ENCODE measurements around the gene NQO1.
A peak's percentile ranks its signal among the peaks of the same experiment; 100 is the strongest.

Gene NQO1

DNA sequence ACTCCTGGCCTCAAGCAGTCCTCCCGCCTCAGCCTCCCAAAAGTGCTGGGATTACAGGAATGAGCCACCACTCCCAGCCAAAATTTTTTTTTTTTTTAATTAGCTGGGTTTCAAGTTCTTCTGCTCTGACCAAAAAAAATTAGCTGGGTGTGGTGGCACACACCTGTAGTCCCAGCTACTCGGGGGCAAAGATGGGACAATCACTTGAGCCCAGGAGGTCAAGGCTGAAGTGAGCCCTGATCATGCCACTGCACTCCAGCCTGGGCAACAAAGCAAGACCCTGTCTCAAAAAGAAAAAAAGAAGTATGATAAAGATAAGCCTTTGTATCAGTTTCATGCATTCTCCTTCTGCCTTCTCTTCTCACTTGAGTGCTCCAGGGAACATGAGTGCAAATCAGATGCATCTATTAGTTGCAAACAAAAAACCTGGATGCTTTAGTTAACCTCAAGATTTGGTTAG, 1.9 kb downstream of the NQO1 start:
- H3K27ac Mint-ChIP-seq, result no peak overlapping the region
- H3K9me3 Mint-ChIP-seq, result no peaks in the 10 kb centered on the region
- no peaks in the 10 kb centered on the region for H3K36me3 Mint-ChIP-seq (ENCODE audit: low read depth)
- H3K27me3 Mint-ChIP-seq, result no peaks in the 10 kb centered on the region
- no peak overlapping the region for H3K4me3 Mint-ChIP-seq
- peaks cover 22% of the 10 kb centered on the region for H3K4me1 Mint-ChIP-seq (ENCODE audit: low read depth)

DNA sequence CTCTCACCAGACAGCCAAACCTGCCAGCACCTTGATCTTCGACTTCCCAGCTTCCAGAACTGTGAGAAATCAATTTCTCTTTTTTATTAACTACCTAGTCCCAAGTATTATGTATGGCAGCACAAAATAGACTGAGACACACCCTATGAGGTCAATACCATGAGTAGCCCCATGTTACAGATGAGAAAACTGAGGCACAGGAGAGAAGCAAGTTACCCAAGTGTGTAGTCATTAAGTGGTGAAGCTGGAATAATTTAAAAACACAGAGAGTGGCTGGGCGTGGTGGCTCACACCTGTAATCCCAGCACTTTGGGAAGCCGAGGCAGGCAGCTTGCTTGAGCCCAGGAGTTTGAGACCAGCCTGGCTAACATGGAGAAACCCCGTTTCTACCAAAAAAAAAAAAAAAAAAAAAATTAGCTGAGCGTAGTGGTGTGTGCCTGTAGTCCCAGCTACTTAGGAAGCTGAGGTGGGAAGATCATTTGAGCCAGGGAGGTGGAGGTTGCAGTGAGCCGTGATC, 4.9 kb downstream of the NQO1 start:
- Mint-ChIP-seq H3K4me1 (ENCODE audit: low read depth) (peaks cover 14% of the 10 kb centered on the region), H3K9me3 (no peaks in the 10 kb centered on the region), H3K27me3 (no peaks in the 10 kb centered on the region), H3K4me3 (no peak overlapping the region), H3K27ac (no peak overlapping the region), H3K36me3 (ENCODE audit: low read depth) (peaks cover 5% of the 10 kb centered on the region)

DNA sequence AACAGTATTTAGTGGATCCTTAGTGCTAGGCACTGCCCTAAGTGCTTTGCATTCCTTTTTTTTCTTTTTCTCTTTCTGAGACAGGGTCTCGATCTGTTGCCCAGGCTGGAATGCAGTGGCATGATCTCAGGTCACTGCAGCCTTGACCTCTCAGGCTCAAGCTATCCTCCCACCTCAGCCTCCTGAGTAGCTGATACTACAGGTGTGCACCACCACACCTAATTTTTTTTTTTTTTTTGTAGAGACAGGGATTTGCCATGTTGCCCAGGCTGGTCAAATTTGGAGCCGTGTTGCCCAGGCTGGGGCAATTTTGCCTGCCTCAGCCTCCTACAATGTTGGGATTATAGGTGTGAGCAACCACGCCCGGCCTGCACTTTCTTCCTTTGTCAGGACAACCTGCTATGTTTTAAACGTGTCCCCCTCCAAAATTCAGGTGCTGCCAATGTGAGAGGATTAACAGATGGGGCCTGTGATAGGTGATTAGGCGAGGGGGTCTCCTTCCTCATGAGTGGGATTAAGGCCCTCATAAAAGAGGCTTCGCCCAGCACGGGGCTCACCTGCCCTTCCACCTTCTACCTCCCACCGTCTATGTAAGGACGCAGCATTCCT, 5.4 kb downstream of the NQO1 start:
- Mint-ChIP-seq H3K4me1 (ENCODE audit: low read depth) (peaks cover 8% of the 10 kb centered on the region), H3K27me3 (no peaks in the 10 kb centered on the region), H3K27ac (no peak overlapping the region)

DNA sequence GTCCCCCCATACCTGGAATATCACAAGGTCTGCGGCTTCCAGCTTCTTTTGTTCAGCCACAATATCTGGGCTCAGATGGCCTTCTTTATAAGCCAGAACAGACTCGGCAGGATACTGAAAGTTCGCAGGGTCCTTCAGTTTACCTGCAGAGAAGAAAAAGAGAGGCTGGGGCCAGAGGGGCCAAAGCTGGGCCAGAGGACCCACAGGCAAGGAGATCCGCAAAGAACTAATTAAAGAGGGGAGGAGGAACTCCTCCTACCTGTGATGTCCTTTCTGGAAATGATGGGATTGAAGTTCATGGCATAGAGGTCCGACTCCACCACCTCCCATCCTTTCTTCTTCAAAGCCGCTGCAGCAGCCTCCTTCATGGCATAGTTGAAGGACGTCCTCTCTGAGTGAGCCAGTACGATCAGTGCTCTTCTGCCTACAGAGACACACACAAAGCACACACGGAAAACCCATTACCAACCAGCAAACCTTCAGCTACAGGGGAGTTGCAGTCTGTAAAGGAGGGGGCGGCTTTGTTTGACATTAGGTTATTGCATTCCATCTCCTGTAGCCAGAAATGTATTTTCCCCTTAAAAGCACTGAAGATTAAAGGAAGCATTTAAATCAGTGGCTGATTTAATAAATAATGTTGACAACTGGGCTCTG, 8.1 kb downstream of the NQO1 start:
- no peaks in the 10 kb centered on the region for H3K9me3 Mint-ChIP-seq
- no peak overlapping the region for H3K27ac Mint-ChIP-seq
- peaks cover 5% of the 10 kb centered on the region for H3K36me3 Mint-ChIP-seq (ENCODE audit: low read depth)
- no peak overlapping the region for H3K4me3 Mint-ChIP-seq
- no peaks in the 10 kb centered on the region for H3K27me3 Mint-ChIP-seq
- no peaks in the 10 kb centered on the region for H3K4me1 Mint-ChIP-seq (ENCODE audit: low read depth)

More for the DNA sequence above, 5.4 kb downstream of the NQO1 start:
- no peak overlapping the region for H3K4me3 Mint-ChIP-seq
- no peaks in the 10 kb centered on the region for H3K9me3 Mint-ChIP-seq
- H3K36me3 Mint-ChIP-seq (ENCODE audit: low read depth), result peaks cover 5% of the 10 kb centered on the region

DNA sequence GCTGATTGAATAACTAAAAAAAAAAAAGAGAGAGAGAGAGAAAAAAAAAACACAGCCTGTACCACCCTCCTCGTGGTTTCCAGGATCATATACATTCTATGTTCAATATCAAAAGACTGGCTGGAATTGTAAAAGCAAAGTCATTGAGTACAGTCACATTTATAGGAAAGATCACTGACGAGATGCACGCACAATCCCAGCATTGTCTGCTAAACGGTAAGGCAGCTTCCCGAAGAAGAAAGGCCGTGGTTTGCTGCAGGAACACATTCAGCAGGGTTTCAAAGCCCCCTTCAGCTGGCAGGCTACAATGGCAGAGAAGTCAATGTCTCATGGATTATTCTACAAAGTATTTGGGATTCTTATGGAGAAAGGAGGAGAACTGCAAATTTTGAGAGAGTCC, 9.3 kb downstream of the NQO1 start:
- no peak overlapping the region for H3K4me3 Mint-ChIP-seq
- no peaks in the 10 kb centered on the region for H3K27me3 Mint-ChIP-seq
- H3K4me1 Mint-ChIP-seq (ENCODE audit: low read depth), result no peaks in the 10 kb centered on the region
- H3K36me3 Mint-ChIP-seq (ENCODE audit: low read depth), result peaks cover 5% of the 10 kb centered on the region
- no peak overlapping the region for H3K27ac Mint-ChIP-seq
- no peaks in the 10 kb centered on the region for H3K9me3 Mint-ChIP-seq

DNA sequence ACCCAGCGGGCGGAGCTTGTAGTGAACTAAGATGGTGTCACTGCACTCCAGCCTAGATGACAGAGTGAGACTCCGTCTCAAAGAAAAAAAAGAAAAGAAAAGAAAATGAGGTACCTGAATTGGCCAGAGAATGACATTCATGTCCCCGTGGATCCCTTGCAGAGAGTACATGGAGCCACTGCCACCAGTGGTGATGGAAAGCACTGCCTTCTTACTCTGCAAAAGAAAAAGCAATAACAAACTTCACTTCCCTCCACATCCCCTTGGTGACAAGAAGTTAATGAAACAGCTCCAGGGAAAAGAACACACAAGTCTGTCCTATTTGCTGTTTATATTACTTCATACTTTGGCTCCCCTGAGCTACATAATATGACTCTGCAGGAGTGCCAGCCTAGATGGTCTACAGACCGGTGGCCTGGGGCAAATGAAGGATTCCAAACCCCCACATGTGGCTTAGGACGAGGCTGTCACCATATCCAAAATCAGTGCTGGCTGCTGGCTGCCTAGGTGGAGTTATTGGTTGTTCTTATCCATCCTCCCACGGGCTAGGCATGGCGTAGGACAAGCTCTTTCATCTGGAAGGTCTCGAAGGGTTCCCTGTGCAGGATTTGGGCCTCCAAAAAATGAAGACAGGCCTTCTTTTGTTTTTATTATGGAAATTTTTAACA, 13.3 kb downstream of the NQO1 start:
- no peak overlapping the region for H3K4me3 Mint-ChIP-seq
- H3K27ac Mint-ChIP-seq, result no peak overlapping the region
- H3K9me3 Mint-ChIP-seq, result no peaks in the 10 kb centered on the region
- H3K36me3 Mint-ChIP-seq (ENCODE audit: low read depth), result peaks cover 14% of the 10 kb centered on the region
- H3K4me1 Mint-ChIP-seq (ENCODE audit: low read depth), result no peaks in the 10 kb centered on the region
- H3K27me3 Mint-ChIP-seq, result no peaks in the 10 kb centered on the region

DNA sequence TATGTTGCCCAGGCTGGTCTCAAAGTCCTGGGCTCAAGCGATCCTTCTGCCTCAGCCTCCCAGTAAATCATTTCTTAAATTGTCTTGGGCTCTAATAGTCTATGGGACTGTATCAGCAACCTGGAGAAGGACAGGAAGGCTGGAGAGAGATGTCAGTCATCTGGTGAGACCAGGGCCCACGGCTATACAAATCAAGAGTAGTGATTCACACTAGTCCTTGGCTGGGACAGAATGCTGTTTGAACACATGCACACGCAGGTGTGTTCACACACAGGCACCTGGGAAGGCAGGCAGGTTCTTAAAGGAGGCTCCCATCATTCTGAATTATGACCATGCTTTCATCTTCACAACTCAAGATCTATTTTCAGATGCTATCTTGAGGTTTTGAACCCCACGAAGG, 14.1 kb downstream of the NQO1 start:
- H3K9me3 Mint-ChIP-seq, result no peaks in the 10 kb centered on the region
- H3K4me3 Mint-ChIP-seq, result no peak overlapping the region
- H3K27ac Mint-ChIP-seq, result no peak overlapping the region
- H3K4me1 Mint-ChIP-seq (ENCODE audit: low read depth), result no peaks in the 10 kb centered on the region
- no peaks in the 10 kb centered on the region for H3K27me3 Mint-ChIP-seq
- peaks cover 14% of the 10 kb centered on the region for H3K36me3 Mint-ChIP-seq (ENCODE audit: low read depth)

DNA sequence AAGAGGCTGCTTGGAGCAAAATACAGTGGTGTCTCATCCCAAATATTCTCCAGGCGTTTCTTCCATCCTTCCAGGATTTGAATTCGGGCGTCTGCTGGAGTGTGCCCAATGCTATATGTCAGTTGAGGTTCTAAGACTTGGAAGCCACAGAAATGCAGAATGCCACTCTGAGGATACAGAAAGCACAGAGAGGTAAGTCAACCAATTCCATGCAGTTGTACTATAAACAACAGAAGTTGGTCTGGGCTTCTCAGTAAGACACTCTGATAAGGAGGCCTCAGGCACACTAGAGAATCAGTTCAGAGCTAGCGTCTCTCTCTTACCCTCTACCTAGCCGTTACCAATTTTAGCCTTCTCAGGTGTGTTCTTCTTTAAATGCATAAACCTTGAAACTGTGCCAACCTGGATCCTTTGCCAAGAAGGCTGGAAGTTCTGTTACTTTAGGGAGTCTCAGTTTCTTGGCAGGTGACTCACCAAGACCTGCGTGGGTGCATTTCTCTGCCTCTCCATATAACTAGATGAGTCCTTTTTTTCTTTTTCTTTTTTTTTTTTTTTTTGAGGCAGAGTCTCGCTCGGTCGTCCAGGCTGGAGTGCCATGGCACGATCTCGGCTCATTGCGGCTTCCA, 15.1 kb downstream of the NQO1 start:
- H3K9me3 Mint-ChIP-seq, result no peaks in the 10 kb centered on the region
- H3K27me3 Mint-ChIP-seq, result no peaks in the 10 kb centered on the region
- no peak overlapping the region for H3K27ac Mint-ChIP-seq
- no peaks in the 10 kb centered on the region for H3K4me1 Mint-ChIP-seq (ENCODE audit: low read depth)
- H3K36me3 Mint-ChIP-seq (ENCODE audit: low read depth), result peaks cover 9% of the 10 kb centered on the region
- no peak overlapping the region for H3K4me3 Mint-ChIP-seq

DNA sequence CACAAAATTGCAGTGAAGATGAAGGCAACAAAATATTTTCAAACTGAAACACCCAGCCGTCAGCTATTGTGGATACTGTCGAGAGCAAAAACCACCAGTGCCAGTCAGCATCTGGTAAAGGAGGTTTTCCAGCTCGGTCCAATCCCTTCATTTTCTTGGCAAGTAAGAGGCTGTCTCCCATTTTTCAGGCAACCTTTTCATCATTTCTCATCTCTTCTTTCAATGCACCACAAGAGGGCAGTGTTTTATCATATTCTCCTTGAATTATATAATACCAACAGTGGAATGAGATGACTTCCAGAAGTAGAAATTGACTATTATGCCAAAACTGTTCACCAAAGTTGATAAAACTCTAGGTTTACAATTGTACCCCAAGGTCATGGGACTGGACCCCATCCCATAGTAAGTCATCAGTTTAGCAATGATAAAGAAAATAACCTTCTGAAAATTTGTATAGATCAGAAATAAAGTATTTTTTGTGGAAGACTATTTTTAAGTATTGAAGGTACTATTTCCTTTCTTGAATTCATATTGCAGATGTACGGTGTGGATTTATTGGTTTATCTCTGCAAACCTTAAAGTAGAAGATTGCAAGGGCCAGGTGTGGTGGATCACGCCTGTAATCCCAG, 16.8 kb downstream of the NQO1 start:
- Mint-ChIP-seq H3K4me3 (no peak overlapping the region), H3K27ac (no peak overlapping the region), H3K27me3 (no peaks in the 10 kb centered on the region), H3K4me1 (ENCODE audit: low read depth) (no peaks in the 10 kb centered on the region), H3K9me3 (no peaks in the 10 kb centered on the region), H3K36me3 (ENCODE audit: low read depth) (peaks cover 14% of the 10 kb centered on the region)

DNA sequence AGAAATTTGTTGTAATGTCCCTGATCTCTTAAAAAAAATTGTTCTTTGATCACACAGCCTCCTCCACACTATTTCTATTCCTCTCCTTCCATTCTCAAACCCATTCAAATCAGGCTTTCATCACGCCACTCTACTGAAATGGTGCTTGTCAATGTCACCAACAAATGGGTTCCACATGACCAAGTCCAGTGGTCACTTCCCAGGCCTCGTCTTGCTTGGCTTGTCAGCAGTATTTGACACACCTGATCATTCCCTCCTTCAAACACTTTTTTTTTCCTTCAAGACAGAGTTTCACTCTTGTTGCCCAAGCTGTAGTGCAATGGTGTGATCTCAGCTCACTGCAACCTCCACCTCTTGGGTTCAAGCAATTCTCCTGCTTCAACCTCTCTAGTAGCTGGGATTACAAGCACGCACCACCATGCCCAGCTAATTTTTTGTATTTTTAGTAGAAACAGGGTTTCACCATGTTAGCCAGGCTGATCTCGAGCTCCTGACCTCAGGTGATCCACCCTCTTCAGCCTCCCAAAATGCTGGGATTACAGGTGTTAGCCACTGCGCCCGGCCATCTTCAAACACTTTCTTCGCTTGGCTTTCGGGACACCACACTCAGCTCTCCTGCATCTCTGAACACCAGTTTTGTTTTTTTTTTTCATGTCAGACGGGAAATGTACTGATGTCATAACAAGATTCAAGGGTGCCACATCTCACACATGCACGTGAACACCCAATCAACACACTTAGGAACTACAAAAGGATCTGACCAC, 18.3 kb downstream of the NQO1 start:
- Mint-ChIP-seq H3K27ac (peak overlapping the region; percentile 50), H3K27me3 (no peaks in the 10 kb centered on the region), H3K4me3 (no peak overlapping the region), H3K9me3 (no peaks in the 10 kb centered on the region), H3K4me1 (ENCODE audit: low read depth) (no peaks in the 10 kb centered on the region), H3K36me3 (ENCODE audit: low read depth) (peaks cover 22% of the 10 kb centered on the region)

DNA sequence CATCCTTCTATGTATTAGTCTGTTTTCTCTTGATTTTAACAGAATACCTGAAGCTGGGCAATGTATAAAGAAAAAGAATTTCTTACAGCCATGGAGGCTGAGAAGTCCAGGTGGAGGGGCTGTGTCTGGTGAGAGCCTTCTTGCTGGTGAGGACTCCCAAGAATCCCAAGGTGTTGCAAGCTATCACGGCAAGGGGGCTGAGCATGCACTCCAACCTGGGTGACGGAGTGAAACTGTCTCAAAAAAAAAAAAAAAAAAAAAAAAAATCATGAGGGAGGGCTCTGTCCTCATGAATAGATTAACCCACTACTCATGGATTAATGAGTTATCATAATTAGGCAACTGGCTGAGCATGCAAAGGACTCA, 19.4 kb downstream of the NQO1 start:
- no peaks in the 10 kb centered on the region for H3K4me1 Mint-ChIP-seq (ENCODE audit: low read depth)
- no peaks in the 10 kb centered on the region for H3K27me3 Mint-ChIP-seq
- H3K27ac Mint-ChIP-seq, result no peak overlapping the region
- no peak overlapping the region for H3K4me3 Mint-ChIP-seq
- H3K36me3 Mint-ChIP-seq (ENCODE audit: low read depth), result peaks cover 22% of the 10 kb centered on the region
- no peaks in the 10 kb centered on the region for H3K9me3 Mint-ChIP-seq

DNA sequence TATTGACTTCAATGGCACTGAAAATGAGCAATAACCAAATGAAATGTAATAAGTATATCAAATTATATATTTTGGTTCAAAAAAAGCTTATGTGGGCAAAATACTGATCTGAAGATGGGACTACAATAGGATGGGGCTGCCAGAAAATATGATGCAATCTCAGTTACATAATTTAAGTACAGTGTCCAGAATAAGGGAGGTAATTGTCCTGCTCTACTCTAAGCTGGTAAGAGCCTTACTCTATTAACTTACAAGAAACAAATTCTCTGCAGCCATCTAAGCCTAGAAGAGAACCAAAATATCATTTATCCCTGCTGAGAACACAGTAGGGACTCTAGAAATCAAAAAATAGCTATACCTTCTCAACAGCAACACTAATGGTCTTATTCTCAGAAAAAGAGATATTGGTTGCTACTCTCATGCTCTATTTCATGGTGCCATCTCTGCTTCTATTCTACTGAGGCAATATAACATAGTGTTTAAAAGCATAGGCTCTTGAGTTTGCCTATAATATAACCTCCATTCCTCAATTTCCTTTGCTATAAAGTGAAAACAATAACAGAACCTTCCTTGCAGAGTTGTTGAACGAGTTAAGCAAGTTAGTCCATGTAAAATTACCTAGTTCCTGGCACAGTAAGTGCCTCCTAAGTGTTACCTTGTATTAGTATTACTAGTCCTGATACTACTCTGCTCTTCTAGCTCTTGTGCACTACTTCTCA, 19.9 kb downstream of the NQO1 start:
- no peaks in the 10 kb centered on the region for H3K4me1 Mint-ChIP-seq (ENCODE audit: low read depth)
- no peak overlapping the region for H3K27ac Mint-ChIP-seq
- H3K36me3 Mint-ChIP-seq (ENCODE audit: low read depth), result peaks cover 24% of the 10 kb centered on the region
- H3K27me3 Mint-ChIP-seq, result no peaks in the 10 kb centered on the region
- no peaks in the 10 kb centered on the region for H3K9me3 Mint-ChIP-seq
- no peak overlapping the region for H3K4me3 Mint-ChIP-seq

DNA sequence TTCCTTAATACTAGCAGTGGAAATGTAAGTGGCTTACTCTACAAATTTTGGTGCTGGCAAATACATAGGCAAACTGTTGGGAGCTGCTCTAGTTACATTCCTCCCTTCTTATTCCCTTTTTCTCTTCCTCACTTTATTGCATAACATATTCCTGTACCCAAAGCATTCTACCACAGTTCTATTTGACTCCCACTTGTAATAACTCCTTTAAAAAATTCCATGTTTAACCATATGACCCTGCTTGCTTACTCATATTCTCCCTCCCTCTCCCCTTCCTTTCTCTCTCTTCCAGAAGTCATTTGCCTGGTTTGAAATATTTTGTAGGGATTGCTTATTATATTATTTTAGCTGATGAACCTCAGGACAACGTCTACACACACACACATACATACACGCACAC, 22.7 kb downstream of the NQO1 start:
- H3K27me3 Mint-ChIP-seq, result no peaks in the 10 kb centered on the region
- H3K27ac Mint-ChIP-seq, result no peak overlapping the region
- peaks cover 27% of the 10 kb centered on the region for H3K36me3 Mint-ChIP-seq (ENCODE audit: low read depth)
- no peaks in the 10 kb centered on the region for H3K9me3 Mint-ChIP-seq
- H3K4me1 Mint-ChIP-seq (ENCODE audit: low read depth), result no peaks in the 10 kb centered on the region
- no peak overlapping the region for H3K4me3 Mint-ChIP-seq

DNA sequence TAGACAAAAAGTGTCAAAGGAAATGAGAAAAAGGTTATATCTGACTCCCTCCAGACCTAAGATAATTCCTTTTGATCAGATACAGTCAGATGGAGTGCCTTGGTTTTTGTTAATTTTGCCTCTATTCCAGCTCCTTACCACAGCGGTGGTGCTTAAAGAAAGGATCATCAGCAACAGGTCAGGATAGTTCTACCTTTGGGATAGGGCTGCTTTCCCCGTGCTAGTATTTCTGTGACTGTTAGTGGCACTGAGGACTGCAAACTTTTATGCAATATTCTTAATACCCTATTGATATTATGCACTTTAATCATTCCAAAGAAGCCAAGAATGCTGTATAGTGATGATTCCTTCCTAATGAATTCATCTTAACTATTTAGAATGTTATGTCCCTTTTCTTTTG, 24.5 kb downstream of the NQO1 start:
- Mint-ChIP-seq H3K4me3 (no peak overlapping the region), H3K4me1 (ENCODE audit: low read depth) (no peaks in the 10 kb centered on the region), H3K9me3 (no peaks in the 10 kb centered on the region), H3K36me3 (ENCODE audit: low read depth) (peaks cover 38% of the 10 kb centered on the region), H3K27ac (peak overlapping the region; percentile 5), H3K27me3 (no peaks in the 10 kb centered on the region)

Data from stimulated activated naive CD8-positive, alpha-beta T cell treated with anti-CD3 and anti-CD28 coated beads, Interleukin-15, Interleukin-2, amounts not matched to agents 100 ng/mL and 50 ng/mL, for 24 hours (primary cell).